B cell (primary cell): Measurements from ENCODE around the gene HDDC2. TPM values are rescaled to one million over a fixed set of nuclear protein-coding genes. Genes with fewer than 3 reads are reported as not detected.

ENCODE experiments used
- ATAC-seq: fragments of 200-7000 bp; cut with Tn5 transposase; one replicate; pipeline ENCODE4 v1.10.0; 2021; ENCODE audit warnings: low read depth, mild to moderate bottlenecking, moderate number of reproducible peaks, moderate library complexity
- CTCF ChIA-PET: fragments of 350-600 bp; sonication (Branson Sonifier 250); formaldehyde crosslinking; loops from one replicate; lab custom pipeline; 2021; ENCODE audit warnings: antibody characterized with exemption, inconsistent platforms; lab: Charles Lee
- POLR2A ChIA-PET: fragments of 350-600 bp; sonication (Branson Sonifier 250); formaldehyde crosslinking; loops from one replicate; lab custom pipeline; 2021; ENCODE audit warnings: antibody characterized with exemption; lab: Charles Lee
- DNase-seq: peaks from one replicate; pipeline ENCODE4 v3.0.0; 2013
- H2AFZ ChIP-seq: 2 replicates; pipeline ENCODE4 v1.6.1; 2012; ENCODE audit warnings: mild to moderate bottlenecking, low read depth, low read length; ENCODE audit not compliant: insufficient read depth, poor library complexity, severe bottlenecking
- H3K27ac ChIP-seq, 2 donors: 1 replicate in 1 of 2; 2 replicates in 1 of 2; pipeline ENCODE4 v1.5.1; 2012 to 2013; ENCODE audit warnings: low read length in 2 of 2, mild to moderate bottlenecking in 2 of 2, moderate library complexity in 1 of 2
- H3K27me3 ChIP-seq, 4 experiments: fragments of 200-600 bp in 1 of 4; sonication (generic) in 1 of 4; replicated peaks in 1 of 4; 1 replicate in 2 of 4; 2 replicates in 2 of 4; pipeline versions ENCODE4 v1.6.1 to v1.7.0; 2013 to 2016; ENCODE audit warnings: low read length in 3 of 4, mild to moderate bottlenecking in 2 of 4, mixed read lengths in 1 of 4, moderate library complexity in 1 of 4; ENCODE audit not compliant: insufficient read depth in 4 of 4, control insufficient read depth in 3 of 4; ENCODE audit errors: control extremely low read depth in 1 of 4
- H3K36me3 ChIP-seq, 2 experiments: replicated peaks in 1 of 2; 1 replicate in 1 of 2; 2 replicates in 1 of 2; pipeline versions ENCODE4 v1.6.1 to v1.7.1; 2013; ENCODE audit warnings: low read length in 1 of 2; ENCODE audit not compliant: insufficient read depth in 2 of 2, control insufficient read depth in 1 of 2; ENCODE audit errors: control extremely low read depth in 1 of 2, extremely low read depth in 1 of 2
- H3K4me1 ChIP-seq, 2 donors: fragments of 200-600 bp in 1 of 2; sonication (generic) in 1 of 2; 1 replicate in 1 of 2; 2 replicates in 1 of 2; pipeline versions ENCODE4 v1.5.1 to v1.6.1; 2013 to 2017; ENCODE audit warnings: low read length in 2 of 2; ENCODE audit not compliant: control insufficient read depth in 2 of 2, insufficient read depth in 2 of 2
- H3K4me2 ChIP-seq: replicated peaks from 2 replicates; pipeline ENCODE3; 2012; ENCODE audit warnings: mild to moderate bottlenecking, low read depth, low read length; ENCODE audit not compliant: poor library complexity, severe bottlenecking
- H3K4me3 ChIP-seq, 5 experiments: fragments of 200-600 bp in 1 of 5; sonication (generic) in 1 of 5; 1 replicate in 3 of 5; 2 replicates in 2 of 5; pipeline versions ENCODE4 v1.5.1 to v1.7.0; 2011 to 2016; ENCODE audit warnings: low read length in 4 of 5, mild to moderate bottlenecking in 4 of 5, low read depth in 2 of 5, control low read depth in 1 of 5, moderate library complexity in 1 of 5; ENCODE audit not compliant: insufficient read depth in 1 of 5; ENCODE audit errors: control extremely low read depth in 1 of 5, extremely low read depth in 1 of 5
- H3K79me2 ChIP-seq: fragments of 200-600 bp; sonication (generic); one replicate; pipeline ENCODE4 v1.6.0; 2016; ENCODE audit warnings: low read length; ENCODE audit not compliant: control insufficient read depth, insufficient read depth
- H3K9ac ChIP-seq: fragments of 200-600 bp; sonication (generic); 2 replicates; pipeline ENCODE4 v1.6.1; 2017; ENCODE audit warnings: mild to moderate bottlenecking, low read length, moderate library complexity
- H3K9me3 ChIP-seq, 3 donors: one replicate each; pipeline versions ENCODE4 v1.6.1 to v1.7.1; 2013; ENCODE audit warnings: low read length in 2 of 3; ENCODE audit not compliant: control insufficient read depth in 2 of 3, insufficient read depth in 1 of 3; ENCODE audit errors: control extremely low read depth in 1 of 3
- H4K20me1 ChIP-seq: 2 replicates; pipeline ENCODE4 v1.6.0; 2012; ENCODE audit warnings: mild to moderate bottlenecking, low read length; ENCODE audit not compliant: insufficient read depth, control insufficient read depth, poor library complexity, severe bottlenecking
- H3K27ac Mint-ChIP-seq: one replicate; pipeline ENCODE4 v1.8.0; 2021; ENCODE audit warnings: mixed read lengths
- H3K27me3 Mint-ChIP-seq: one replicate; pipeline ENCODE4 v1.8.0; 2021; ENCODE audit warnings: mixed read lengths
- H3K4me1 Mint-ChIP-seq: one replicate; pipeline ENCODE4 v1.8.0; 2021; ENCODE audit warnings: mixed read lengths
- H3K4me3 Mint-ChIP-seq: one replicate; pipeline ENCODE4 v1.8.0; 2021; ENCODE audit warnings: mixed read lengths
- H3K9me3 Mint-ChIP-seq: one replicate; pipeline ENCODE4 v1.8.0; 2022; ENCODE audit warnings: mixed read lengths; ENCODE audit not compliant: insufficient read depth
- CTCF ChIP-seq: fragments of 200-600 bp; IDR thresholded peaks from one replicate; pipeline ENCODE4 v1.8.0; 2022; ENCODE audit warnings: antibody characterized with exemption, mild to moderate bottlenecking
- EZH2 ChIP-seq: IDR thresholded peaks from 2 replicates; pipeline ENCODE4 v1.6.1; 2012; ENCODE audit warnings: borderline replicate concordance, low read depth, mild to moderate bottlenecking, moderate library complexity, low read length; ENCODE audit not compliant: insufficient read depth, poor library complexity, severe bottlenecking
- WGBS: methylation state at CpG from one replicate; pipeline ENCODE4 v1.1.5; 2013; ENCODE audit warnings: missing lambda C conversion rate; ENCODE audit not compliant: insufficient coverage; 5-methylcytosine and 5-hydroxymethylcytosine counted together
- intact Hi-C: fragments of 100-400 bp; cut with micrococcal nuclease; formaldehyde crosslinking; loops from one replicate; pipeline ENCODE4 v1.10.0; 2022
- polyA plus RNA-seq: library from polyadenylated mRNA; depleted of rRNA; stranded (reverse); fragments of >200 nt; gene quantifications from 2 replicates; pipeline ENCODE4 v1.2.3, GENCODE V29; 2012
- total RNA-seq, 2 donors: library from RNA; stranded (reverse); fragments of 120-200 nt in 1 of 2; gene quantifications; 1 replicate in 1 of 2; 2 replicates in 1 of 2; pipeline versions ENCODE4 v1.2.3 to v1.2.4, GENCODE V29; 2013 to 2022

Gene HDDC2
- total and polyA plus RNA-seq, 2 donors (not counting 1 experiment from before 2014, with no cell fraction given) = 31.6 to 37.6 TPM

- H3K27ac Mint-ChIP-seq = no peak overlapping the region
- no peak overlapping the region for H3K4me3 ChIP-seq
- POLR2A ChIA-PET = no interaction called here
- H3K27me3 ChIP-seq = peaks cover 0 to 5% (median 0%) of the 10 kb centered on the region in 4 experiments
- no peaks in the 10 kb centered on the region for H3K4me1 Mint-ChIP-seq
- no peaks in the 10 kb centered on the region for H4K20me1 ChIP-seq
- H3K4me3 Mint-ChIP-seq = no peak overlapping the region
- ATAC-seq (no peak), DNase-seq (no peak)
- no peaks in the 10 kb centered on the region for H3K79me2 ChIP-seq
- H3K4me2 ChIP-seq = no peak overlapping the region
- H3K9ac ChIP-seq = no peak overlapping the region
- no peaks in the 10 kb centered on the region for H3K9me3 Mint-ChIP-seq
- no peak overlapping the region for H3K27ac ChIP-seq
- no peaks in the 10 kb centered on the region for H3K9me3 ChIP-seq
- H3K27me3 Mint-ChIP-seq = peaks cover 4% of the 10 kb centered on the region
- intact Hi-C loops = no loop called here
- H2AFZ ChIP-seq = no peak overlapping the region
- TF ChIP-seq EZH2 (no peak), CTCF (no peak)
- CTCF ChIA-PET = interaction anchor here (0.6 to 1.0 kb wide), 2 partner anchors 28 to 29 kb away, joined by 3 to 4 read pairs; no protein-coding TSS in a partner anchor
- no peaks in the 10 kb centered on the region for H3K4me1 ChIP-seq
- no peaks in the 10 kb centered on the region for H3K36me3 ChIP-seq
- WGBS = 93% methylated on average over 3 of the region's 3 CpGs
Measured at GRCh38 chr6:125340175-125340835, 38.5 kb upstream of the HDDC2 start.

- ChIA-PET CTCF (interaction anchor here (1.0 kb wide), 1 partner anchor 27 kb away, joined by 4 read pairs; no protein-coding TSS in a partner anchor), POLR2A (no interaction called here)
- H3K9me3 ChIP-seq = no peaks in the 10 kb centered on the region
- H3K4me1 ChIP-seq = no peaks in the 10 kb centered on the region
- DNase-seq = no peak
- H4K20me1 ChIP-seq = no peaks in the 10 kb centered on the region
- no peaks in the 10 kb centered on the region for H3K4me1 Mint-ChIP-seq
- no peak overlapping the region for H3K4me2 ChIP-seq
- H2AFZ ChIP-seq = no peak overlapping the region
- no peak overlapping the region for H3K27ac Mint-ChIP-seq
- H3K27me3 Mint-ChIP-seq = peaks cover 8% of the 10 kb centered on the region
- TF ChIP-seq CTCF = no peak
- no peak for TF ChIP-seq EZH2
- no peak overlapping the region for H3K9ac ChIP-seq
- intact Hi-C loops = no loop called here
- H3K36me3 ChIP-seq = no peaks in the 10 kb centered on the region
- no peak overlapping the region for H3K27ac ChIP-seq
- WGBS = no CpG with 5 or more reads among the region's 1 CpG
- peaks cover 0 to 5% (median 0%) of the 10 kb centered on the region in 4 experiments for H3K27me3 ChIP-seq
- no peak for ATAC-seq
- no peaks in the 10 kb centered on the region for H3K79me2 ChIP-seq
- no peak overlapping the region for H3K4me3 ChIP-seq
- no peak overlapping the region for H3K4me3 Mint-ChIP-seq
- no peaks in the 10 kb centered on the region for H3K9me3 Mint-ChIP-seq
Measured at GRCh38 chr6:125339653-125340052, 37.9 kb upstream of the HDDC2 start.
